ENCODE results near the gene MBOAT1.

MBOAT1 gene

GRCh38 chr6:20129290-20130088 lies 82.8 kb downstream of the MBOAT1 start:
- DNase-seq, result no peak

GRCh38 chr6:20128018-20128417 lies 84.3 kb downstream of the MBOAT1 start:
- no peak for DNase-seq

- DNase-seq, result peak; percentile 3 to 54 (median 42)
These were observed 85.2 kb downstream of the MBOAT1 start for GRCh38 chr6:20126789-20127653.

- no peak for DNase-seq
These were observed 86.0 kb downstream of the MBOAT1 start for GRCh38 chr6:20126102-20126752.

GRCh38 chr6:20124545-20124944 lies 87.7 kb downstream of the MBOAT1 start:
- DNase-seq, result no peak

- DNase-seq, result no peak
These were observed 92.8 kb downstream of the MBOAT1 start for GRCh38 chr6:20119485-20119884.

- DNase-seq, result no peak
These were observed 93.4 kb downstream of the MBOAT1 start for GRCh38 chr6:20118892-20119291.

GRCh38 chr6:20117474-20117873 lies 94.8 kb downstream of the MBOAT1 start:
- DNase-seq, result no peak

- DNase-seq, result no peak
These were observed 95.5 kb downstream of the MBOAT1 start for GRCh38 chr6:20116792-20117191.

GRCh38 chr6:20115246-20115980 lies 96.9 kb downstream of the MBOAT1 start:
- DNase-seq, result no peak

- no peak for DNase-seq
These were observed 98.5 kb downstream of the MBOAT1 start for GRCh38 chr6:20113649-20114224.

GRCh38 chr6:20112841-20113240 lies 99.4 kb downstream of the MBOAT1 start:
- DNase-seq, result no peak

- DNase-seq, result no peak
These were observed 100.0 kb downstream of the MBOAT1 start for GRCh38 chr6:20112241-20112640.

GRCh38 chr6:20110478-20110877 lies 101.8 kb downstream of the MBOAT1 start:
- DNase-seq, result no peak

- DNase-seq, result no peak
These were observed 102.7 kb downstream of the MBOAT1 start for GRCh38 chr6:20109526-20109925.

- DNase-seq, result no peak
These were observed 106.4 kb downstream of the MBOAT1 start for GRCh38 chr6:20105838-20106237.

GRCh38 chr6:20104696-20105095 lies 107.6 kb downstream of the MBOAT1 start:
- no peak for DNase-seq

- no peak for DNase-seq
These were observed 109.7 kb downstream of the MBOAT1 start for GRCh38 chr6:20102397-20103073.

- no peak for DNase-seq
These were observed 113.1 kb downstream of the MBOAT1 start for GRCh38 chr6:20099156-20099555.

GRCh38 chr6:20098267-20098876 lies 113.9 kb downstream of the MBOAT1 start:
- no peak for DNase-seq

- DNase-seq, result no peak
These were observed 115.7 kb downstream of the MBOAT1 start for GRCh38 chr6:20096536-20096935.

All from activated naive CD4-positive, alpha-beta T cell (primary cell).